SH-SY5Y (cell line): Measurements from ENCODE around the gene TTLL3.

Experiments
- GATA2 ChIP-seq: IDR thresholded peaks from 2 replicates; pipeline ENCODE4 v1.6.1; 2011; ENCODE audit warnings: mild to moderate bottlenecking, low read depth, low read length
- GATA3 ChIP-seq: IDR thresholded peaks from 2 replicates; pipeline ENCODE4 v1.6.1; 2011; ENCODE audit warnings: low read depth, mild to moderate bottlenecking, low read length, moderate library complexity

GRCh38 chr3:9797196-9797945 is 12.7 kb upstream of the TTLL3 start:
- TF ChIP-seq GATA2 = no peak
- TF ChIP-seq GATA3 = no peak
